ENCODE data around the gene RAB9A.
"Not testable (repeated sequence)": the region's sequence is repeated elsewhere in the genome, so short reads cannot be mapped to it uniquely, and the experiment has no call there.

- TF ChIP-seq EZH2 (IDR thresholded peaks at IDR 0.05); POLR2AphosphoS5 (IDR thresholded peaks at IDR 0.05; ENCODE audit: borderline replicate concordance, low read depth, low read length): not testable (repeated sequence)
Observed at GRCh38 chrX:13726583-13726982, 37.7 kb downstream of the RAB9A start.
